Vagina (tissue), 2 donors: Measurements from ENCODE around the gene TAB2.

Source experiments
- CTCF ChIP-seq, 3 experiments: fragments of 450-650 bp in 2 of 3; fragments of 200-600 bp in 1 of 3; sonication (generic) in 1 of 3; IDR thresholded peaks; one replicate each; pipeline ENCODE4 v1.5.1; 2017 to 2019; ENCODE audit warnings: antibody characterized with exemption in 3 of 3, mild to moderate bottlenecking in 2 of 3, moderate library complexity in 2 of 3
- POLR2A ChIP-seq, 2 donors: fragments of 450-650 bp; IDR thresholded peaks; one replicate each; pipeline ENCODE4 v1.6.1; 2017; ENCODE audit warnings: antibody characterized with exemption in 2 of 2, mild to moderate bottlenecking in 2 of 2, moderate library complexity in 2 of 2
- POLR2AphosphoS5 ChIP-seq, 2 donors: sonication (generic); formaldehyde crosslinking; IDR thresholded peaks; one replicate each; pipeline ENCODE4 v1.9.0; 2017; ENCODE audit warnings: antibody characterized with exemption in 2 of 2, mild to moderate bottlenecking in 2 of 2, low read depth in 1 of 2; ENCODE audit not compliant: insufficient read depth in 1 of 2

GRCh38 chr6:149421132-149421531 is 103.6 kb downstream of the TAB2 start:
- TF ChIP-seq POLR2A (IDR thresholded peaks at IDR 0.05) (no peak), CTCF (IDR thresholded peaks at IDR 0.05) (no peak), POLR2AphosphoS5 (IDR thresholded peaks at IDR 0.05; ENCODE audit: insufficient read depth in 1 of 2, low read depth in 1 of 2) (no peak)
